ENCODE measurements around the gene ANO6. TPM values are rescaled to one million over a fixed set of nuclear protein-coding genes. Genes with fewer than 3 reads are reported as not detected.

ANO6 gene
- polyA plus RNA-seq, 1 donor (not counting 4 experiments of a cell fraction or from before 2014, with no cell fraction given) = 64.3 TPM

GRCh38 chr12:45305907-45306306 lies 90.0 kb downstream of the ANO6 start:
- Histone ChIP-seq H3K9me1 (ENCODE audit: control insufficient read depth, extremely low read depth, insufficient read depth, low read length) (no peaks in the 10 kb centered on the region), H3K36me3 (ENCODE audit: control insufficient read depth in 2 of 2, extremely low read depth in 1 of 2, insufficient read depth in 2 of 2, low read length in 2 of 2) (peaks cover 0 to 8% of the 10 kb centered on the region in 2 experiments), H3K9ac (ENCODE audit: control insufficient read depth, extremely low read depth, insufficient read depth, low read length) (no peak overlapping the region), H3K4me3 (ENCODE audit: control insufficient read depth in 2 of 3, extremely low read depth in 1 of 3, insufficient read depth in 2 of 3, low read depth in 1 of 3, low read length in 3 of 3) (no peak overlapping the region), H3K9me3 (ENCODE audit: control insufficient read depth, low read depth, low read length) (no peaks in the 10 kb centered on the region), H4K20me1 (ENCODE audit: control insufficient read depth, extremely low read depth, insufficient read depth, low read length) (no peaks in the 10 kb centered on the region), H3K27ac (ENCODE audit: control insufficient read depth, insufficient read depth, low read length) (no peak overlapping the region), H2AFZ (ENCODE audit: control insufficient read depth, low read length) (no peak overlapping the region), H3K79me2 (ENCODE audit: control insufficient read depth, insufficient read depth, low read length) (peaks cover 54% of the 10 kb centered on the region), H3K4me2 (ENCODE audit: control insufficient read depth, extremely low read depth, insufficient read depth, low read depth, low read length) (no peak overlapping the region), H3K27me3 (ENCODE audit: control insufficient read depth, extremely low read depth, insufficient read depth, low read length) (no peaks in the 10 kb centered on the region), H3K4me1 (ENCODE audit: control insufficient read depth, extremely low read depth, insufficient read depth, low read length) (peaks cover 7% of the 10 kb centered on the region)
- FAIRE-seq = no peak
- no peak for DNase-seq (ENCODE audit: low read depth, low spot score)
- TF ChIP-seq CTCF (optimal IDR thresholded peaks at IDR 0.05 in 1 of 3, IDR thresholded peaks at IDR 0.05 in 1 of 3, conservative IDR thresholded peaks at IDR 0.05 in 1 of 3; ENCODE audit: extremely low read depth in 1 of 3, insufficient read depth in 2 of 3, low read length in 3 of 3) (no peak), EZH2 (IDR thresholded peaks at IDR 0.05; ENCODE audit: low read length) (no peak)
- dilution Hi-C loops (cut with MboI; ENCODE audit: extremely low pct_ligation_motif_present, low sequenced_read_pairs) = no loop called here

DNA sequence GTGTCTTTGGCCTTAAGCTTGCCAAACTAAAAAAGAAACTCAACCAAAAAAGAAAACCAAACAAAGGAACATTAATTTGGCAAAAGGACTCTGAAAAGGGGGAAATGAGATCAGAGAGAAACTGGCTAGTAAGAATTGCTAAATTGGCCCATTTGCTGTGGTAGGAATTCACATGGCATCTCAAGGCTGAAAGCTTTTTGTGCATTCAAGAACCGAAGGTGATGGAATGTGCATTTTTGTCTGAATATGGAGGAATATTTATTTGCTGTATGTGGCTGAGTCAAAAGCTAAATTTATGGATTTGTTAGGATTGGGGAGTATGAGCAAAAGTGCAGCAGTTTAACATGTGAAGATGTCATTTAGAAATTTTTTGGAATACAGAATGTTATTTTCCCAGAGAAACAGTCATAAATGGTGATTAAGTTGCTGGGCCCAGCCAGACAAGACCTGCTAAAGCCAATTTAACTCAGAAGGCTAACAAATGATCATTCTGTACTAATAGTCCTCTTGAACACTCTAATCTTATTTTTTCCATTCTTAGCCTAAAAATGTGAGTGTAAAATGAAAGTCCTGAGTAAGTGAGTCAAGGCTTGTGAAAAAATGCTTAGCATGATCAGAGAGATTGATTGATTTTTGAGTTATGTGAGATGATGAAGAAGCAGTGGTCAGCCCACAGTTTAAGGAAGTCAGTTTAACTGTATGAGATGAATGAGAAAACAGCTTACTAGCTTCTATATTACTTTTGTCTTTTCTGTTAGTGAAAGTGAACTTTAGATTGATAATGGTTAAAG lies 94.1 kb downstream of the ANO6 start:
- Histone ChIP-seq H4K20me1 (ENCODE audit: control insufficient read depth, extremely low read depth, insufficient read depth, low read length) (no peaks in the 10 kb centered on the region), H3K27me3 (ENCODE audit: control insufficient read depth, extremely low read depth, insufficient read depth, low read length) (no peaks in the 10 kb centered on the region), H3K9me3 (ENCODE audit: control insufficient read depth, low read depth, low read length) (no peaks in the 10 kb centered on the region), H3K9ac (ENCODE audit: control insufficient read depth, extremely low read depth, insufficient read depth, low read length) (no peak overlapping the region), H3K79me2 (ENCODE audit: control insufficient read depth, insufficient read depth, low read length) (peaks cover 42% of the 10 kb centered on the region), H3K9me1 (ENCODE audit: control insufficient read depth, extremely low read depth, insufficient read depth, low read length) (no peaks in the 10 kb centered on the region), H3K36me3 (ENCODE audit: control insufficient read depth in 2 of 2, extremely low read depth in 1 of 2, insufficient read depth in 2 of 2, low read length in 2 of 2) (peaks cover 2 to 5% of the 10 kb centered on the region in 2 experiments), H2AFZ (ENCODE audit: control insufficient read depth, low read length) (no peak overlapping the region), H3K27ac (ENCODE audit: control insufficient read depth, insufficient read depth, low read length) (no peak overlapping the region), H3K4me2 (ENCODE audit: control insufficient read depth, extremely low read depth, insufficient read depth, low read depth, low read length) (no peak overlapping the region), H3K4me3 (ENCODE audit: control insufficient read depth in 2 of 3, extremely low read depth in 1 of 3, insufficient read depth in 2 of 3, low read depth in 1 of 3, low read length in 3 of 3) (no peak overlapping the region), H3K4me1 (ENCODE audit: control insufficient read depth, extremely low read depth, insufficient read depth, low read length) (no peaks in the 10 kb centered on the region)
- no peak for DNase-seq (ENCODE audit: low read depth, low spot score)
- dilution Hi-C loops (cut with MboI; ENCODE audit: extremely low pct_ligation_motif_present, low sequenced_read_pairs) = no loop called here
- TF ChIP-seq EZH2 (IDR thresholded peaks at IDR 0.05; ENCODE audit: low read length) (no peak), CTCF (optimal IDR thresholded peaks at IDR 0.05 in 1 of 3, IDR thresholded peaks at IDR 0.05 in 1 of 3, conservative IDR thresholded peaks at IDR 0.05 in 1 of 3; ENCODE audit: extremely low read depth in 1 of 3, insufficient read depth in 2 of 3, low read length in 3 of 3) (no peak)
- no peak for FAIRE-seq

Measured in keratinocyte (primary cell).